IMR-90 (cell line): ENCODE results near the gene KDM5B. TPM values are rescaled to one million over a fixed set of nuclear protein-coding genes. Genes with fewer than 3 reads are reported as not detected.

Experiments
- ATAC-seq: fragments of 200-7000 bp; cut with Tn5 transposase; 2 replicates; pipeline ENCODE4 v1.9.1; 2020; ENCODE audit warnings: low read depth, mild to moderate bottlenecking, moderate library complexity
- BruUV-seq: library from RNA; stranded (reverse); fragments of 400-500 nt; replicated peaks from 2 replicates; lab custom pipeline; 2021; lab: Mats Ljungman, UMichigan
- CTCF ChIA-PET: fragments of 300-600 bp; formaldehyde crosslinking; extraction: SDS; loops from one replicate; lab custom pipeline; 2021; ENCODE audit warnings: antibody characterized with exemption; lab: Yijun Ruan, JAX
- POLR2A ChIA-PET: fragments of 300-600 bp; sonication (Branson Sonifier 250); formaldehyde crosslinking; loops from one replicate; lab custom pipeline; 2022; ENCODE audit warnings: antibody characterized with exemption; ENCODE audit not compliant: unreplicated experiment; lab: Charles Lee
- DNase-seq: peaks from one replicate; pipeline ENCODE4 v3.0.0; 2013
- H2AFZ ChIP-seq: replicated peaks from 2 replicates; pipeline ENCODE3; 2013; ENCODE audit warnings: low read length, mild to moderate bottlenecking; ENCODE audit not compliant: poor library complexity
- H2AK5ac ChIP-seq: 2 replicates; pipeline ENCODE4 v1.6.1; 2013; ENCODE audit warnings: low read depth, low read length, inconsistent platforms
- H2AK9ac ChIP-seq: replicated peaks from 2 replicates; pipeline ENCODE3; 2013; ENCODE audit warnings: mild to moderate bottlenecking, low read depth, low read length, moderate library complexity; ENCODE audit not compliant: poor library complexity
- H2BK120ac ChIP-seq: 2 replicates; pipeline ENCODE4 v1.6.1; 2013; ENCODE audit warnings: low read depth, low read length, inconsistent platforms
- H2BK15ac ChIP-seq: 3 replicates; pipeline ENCODE4 v1.6.1; 2013; ENCODE audit warnings: low read depth, low read length, inconsistent platforms
- H2BK20ac ChIP-seq: 2 replicates; pipeline ENCODE4 v1.6.1; 2013; ENCODE audit warnings: low read depth, mild to moderate bottlenecking, inconsistent platforms, low read length, moderate library complexity
- H2BK5ac ChIP-seq: 2 replicates; pipeline ENCODE4 v1.6.1; 2013; ENCODE audit warnings: mild to moderate bottlenecking, low read depth, low read length, inconsistent platforms; ENCODE audit not compliant: poor library complexity, severe bottlenecking
- H3K14ac ChIP-seq: replicated peaks from 2 replicates; pipeline ENCODE4 v1.6.1; 2013; ENCODE audit warnings: low read depth, low read length, inconsistent platforms
- H3K18ac ChIP-seq: 2 replicates; pipeline ENCODE4 v1.6.1; 2013; ENCODE audit warnings: low read depth, low read length, control low read depth
- H3K23ac ChIP-seq: 2 replicates; pipeline ENCODE4 v1.6.1; 2013; ENCODE audit warnings: low read depth, low read length, inconsistent platforms
- H3K27ac ChIP-seq: 2 replicates; pipeline ENCODE4 v1.5.1; 2013; ENCODE audit warnings: mild to moderate bottlenecking, control low read depth, low read length; ENCODE audit not compliant: insufficient read depth
- H3K27me3 ChIP-seq: 2 replicates; pipeline ENCODE4 v1.6.1; 2013; ENCODE audit warnings: low read length; ENCODE audit not compliant: control insufficient read depth, insufficient read depth
- H3K36me3 ChIP-seq: 2 replicates; pipeline ENCODE4 v1.6.1; 2013; ENCODE audit warnings: low read length, mixed read lengths; ENCODE audit not compliant: control insufficient read depth, insufficient read depth
- H3K4ac ChIP-seq: 2 replicates; pipeline ENCODE4 v1.6.1; 2013; ENCODE audit warnings: low read depth, low read length, inconsistent platforms
- H3K4me1 ChIP-seq: 2 replicates; pipeline ENCODE4 v1.6.1; 2013; ENCODE audit warnings: low read length, mixed read lengths; ENCODE audit not compliant: control insufficient read depth, insufficient read depth
- H3K4me2 ChIP-seq: 2 replicates; pipeline ENCODE4 v1.6.1; 2013; ENCODE audit warnings: low read depth, mild to moderate bottlenecking, control low read depth, low read length, moderate library complexity
- H3K4me3 ChIP-seq: 2 replicates; pipeline ENCODE4 v1.5.1; 2013; ENCODE audit warnings: low read depth, mild to moderate bottlenecking, control low read depth, low read length, moderate library complexity; ENCODE audit not compliant: insufficient read depth
- H3K56ac ChIP-seq: 2 replicates; pipeline ENCODE4 v1.6.1; 2013; ENCODE audit warnings: low read length, inconsistent platforms; ENCODE audit not compliant: insufficient read depth; ENCODE audit errors: extremely low read depth
- H3K79me1 ChIP-seq, 2 experiments: 2 replicates each; pipeline ENCODE4 v1.6.1; 2013; ENCODE audit warnings: low read length in 2 of 2, inconsistent platforms in 1 of 2, low read depth in 1 of 2
- H3K9ac ChIP-seq: 2 replicates; pipeline ENCODE4 v1.6.1; 2013; ENCODE audit warnings: low read depth, low read length, control low read depth
- H3K9me1 ChIP-seq: 2 replicates; pipeline ENCODE4 v1.6.1; 2013; ENCODE audit warnings: low read length, inconsistent platforms; ENCODE audit not compliant: insufficient read depth
- H3K9me3 ChIP-seq: 2 replicates; pipeline ENCODE4 v1.6.1; 2013; ENCODE audit warnings: low read length; ENCODE audit not compliant: control insufficient read depth, insufficient read depth
- H4K20me1 ChIP-seq: 2 replicates; pipeline ENCODE4 v1.6.1; 2013; ENCODE audit warnings: low read length, inconsistent platforms; ENCODE audit not compliant: insufficient read depth
- H4K5ac ChIP-seq: 2 replicates; pipeline ENCODE4 v1.6.1; 2013; ENCODE audit warnings: mild to moderate bottlenecking, low read depth, low read length, control low read depth
- H4K8ac ChIP-seq, 2 experiments: 2 replicates each; pipeline ENCODE4 v1.6.1; 2013; ENCODE audit warnings: low read depth in 2 of 2, low read length in 2 of 2, control low read depth in 1 of 2, inconsistent platforms in 1 of 2
- H4K91ac ChIP-seq: 2 replicates; pipeline ENCODE4 v1.6.1; 2013; ENCODE audit warnings: low read depth, low read length, inconsistent platforms; ENCODE audit not compliant: insufficient read depth
- BHLHE40 ChIP-seq: fragments of 150-350 bp; IDR thresholded peaks from 2 replicates; pipeline ENCODE4 v1.6.1; 2016; ENCODE audit warnings: mild to moderate bottlenecking, low read depth, low read length
- CEBPB ChIP-seq: IDR thresholded peaks from 2 replicates; pipeline ENCODE4 v1.6.1; 2012; ENCODE audit warnings: low read depth, low read length, improper control_type of control experiment
- CHD1 ChIP-seq: IDR thresholded peaks from 2 replicates; pipeline ENCODE4 v1.6.1; 2012; ENCODE audit warnings: low read depth, low read length, improper control_type of control experiment
- FOS ChIP-seq: fragments of 150-350 bp; IDR thresholded peaks from 2 replicates; pipeline ENCODE4 v1.6.1; 2016; ENCODE audit warnings: low read depth, low read length
- MAFK ChIP-seq: IDR thresholded peaks from 2 replicates; pipeline ENCODE4 v1.6.1; 2012; ENCODE audit warnings: low read depth, low read length, improper control_type of control experiment
- MAZ ChIP-seq: IDR thresholded peaks from 2 replicates; pipeline ENCODE4 v1.6.1; 2012; ENCODE audit warnings: low read depth, mild to moderate bottlenecking, low read length, improper control_type of control experiment, moderate library complexity, borderline replicate concordance
- MXI1 ChIP-seq: IDR thresholded peaks from 2 replicates; pipeline ENCODE4 v1.6.1; 2012; ENCODE audit warnings: low read depth, mild to moderate bottlenecking, low read length, moderate library complexity, borderline replicate concordance
- NFE2L2 ChIP-seq: fragments of 150-350 bp; IDR thresholded peaks from 2 replicates; pipeline ENCODE4 v1.6.1; 2016; ENCODE audit warnings: low read depth, mild to moderate bottlenecking, low read length
- POLR2A ChIP-seq: IDR thresholded peaks from 2 replicates; pipeline ENCODE4 v1.6.1; 2012; ENCODE audit warnings: mild to moderate bottlenecking, low read depth, low read length
- RAD21 ChIP-seq: IDR thresholded peaks from 2 replicates; pipeline ENCODE4 v1.6.1; 2012; ENCODE audit warnings: low read length, improper control_type of control experiment
- RCOR1 ChIP-seq: IDR thresholded peaks from 2 replicates; pipeline ENCODE4 v1.6.1; 2012; ENCODE audit warnings: mild to moderate bottlenecking, low read length, improper control_type of control experiment; ENCODE audit not compliant: insufficient replicate concordance
- RFX5 ChIP-seq: IDR thresholded peaks from 2 replicates; pipeline ENCODE4 v1.8.0; 2012; ENCODE audit warnings: low read depth, mild to moderate bottlenecking, low read length, moderate library complexity
- SMC3 ChIP-seq: fragments of 150-350 bp; IDR thresholded peaks from 2 replicates; pipeline ENCODE4 v1.6.1; 2016; ENCODE audit warnings: low read depth, mild to moderate bottlenecking, antibody characterized with exemption, low read length, moderate library complexity
- WGBS, 2 experiments: methylation state at CpG; one replicate each; pipeline versions ENCODE4 v1.1.5 to v1.1.7; 2013; ENCODE audit warnings: missing lambda C conversion rate in 2 of 2; ENCODE audit not compliant: insufficient read length in 1 of 2; ENCODE audit errors: extremely low coverage in 2 of 2; 5-methylcytosine and 5-hydroxymethylcytosine counted together
- dilution Hi-C: fragments of 300-500 bp; cut with HindIII; formaldehyde crosslinking; loops from one replicate; pipeline ENCODE4 v1.14.3; 2018; ENCODE audit warnings: low sequenced_read_pairs; ENCODE audit not compliant: unreplicated experiment
- in situ Hi-C: fragments of 300-500 bp; cut with MboI; formaldehyde crosslinking; loops from 3 replicates; pipeline ENCODE4 v1.14.3; 2019; ENCODE audit warnings: low sequenced_read_pairs, inconsistent platforms, mixed read lengths
- intact Hi-C: fragments of 100-400 bp; cut with micrococcal nuclease; formaldehyde crosslinking; loops from 2 replicates; pipeline ENCODE4 v1.10.0; 2022
- polyA plus RNA-seq, 3 experiments: library from polyadenylated mRNA; depleted of rRNA; stranded (reverse); fragments of >200 nt; gene quantifications; 2 replicates each; pipeline ENCODE4 v1.2.3, GENCODE V29; 2012; ENCODE audit warnings: low replicate concordance in 1 of 3
- total RNA-seq: library from RNA; depleted of rRNA; stranded (reverse); fragments of >200 nt; gene quantifications from 2 replicates; pipeline ENCODE4 v1.2.3, GENCODE V29; 2012
- TF ChIP-seq, protein P1 (sequence below): fragments of 150-350 bp; IDR thresholded peaks from 2 replicates; pipeline ENCODE4 v1.6.1; 2017; ENCODE audit warnings: mild to moderate bottlenecking, antibody characterized with exemption, low read length, low read depth
- TF ChIP-seq, protein P2 (sequence below): fragments of 150-350 bp; IDR thresholded peaks from 2 replicates; pipeline ENCODE4 v1.6.1; 2016; ENCODE audit warnings: low read depth, mild to moderate bottlenecking, low read length, moderate library complexity, borderline replicate concordance
- TF ChIP-seq, protein P3 (sequence below): conservative IDR thresholded peaks from 2 replicates; pipeline ENCODE4 v1.5.1; 2012; ENCODE audit warnings: mild to moderate bottlenecking, low read depth, low read length, improper control_type of control experiment

KDM5B gene
- total and polyA plus RNA-seq, 2 of the 4 experiments (the other 2 are of a cell fraction): 28.8 to 82.1 TPM

GRCh38 chr1:202825748-202826147 lies 17.5 kb upstream of the KDM5B start:
- no peak overlapping the region for H4K91ac ChIP-seq
- H3K79me1 ChIP-seq: no peaks in the 10 kb centered on the region
- H3K27ac ChIP-seq: no peak overlapping the region
- no peak for ATAC-seq
- no peak overlapping the region for H2AFZ ChIP-seq
- H4K20me1 ChIP-seq: no peaks in the 10 kb centered on the region
- H3K4me3 ChIP-seq: no peak overlapping the region
- H3K4me1 ChIP-seq: no peaks in the 10 kb centered on the region
- CTCF ChIA-PET: no interaction called here
- in situ Hi-C loops (no loop called here), intact Hi-C loops (no loop called here), dilution Hi-C loops (no loop called here)
- no peak overlapping the region for H3K56ac ChIP-seq
- TF ChIP-seq, protein P1, sequence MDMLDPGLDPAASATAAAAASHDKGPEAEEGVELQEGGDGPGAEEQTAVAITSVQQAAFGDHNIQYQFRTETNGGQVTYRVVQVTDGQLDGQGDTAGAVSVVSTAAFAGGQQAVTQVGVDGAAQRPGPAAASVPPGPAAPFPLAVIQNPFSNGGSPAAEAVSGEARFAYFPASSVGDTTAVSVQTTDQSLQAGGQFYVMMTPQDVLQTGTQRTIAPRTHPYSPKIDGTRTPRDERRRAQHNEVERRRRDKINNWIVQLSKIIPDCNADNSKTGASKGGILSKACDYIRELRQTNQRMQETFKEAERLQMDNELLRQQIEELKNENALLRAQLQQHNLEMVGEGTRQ: no peak
- TF ChIP-seq RCOR1: no peak
- TF ChIP-seq MXI1: no peak
- no peak for TF ChIP-seq RAD21
- TF ChIP-seq CEBPB: no peak
- TF ChIP-seq MAZ: no peak
- TF ChIP-seq, protein P2, sequence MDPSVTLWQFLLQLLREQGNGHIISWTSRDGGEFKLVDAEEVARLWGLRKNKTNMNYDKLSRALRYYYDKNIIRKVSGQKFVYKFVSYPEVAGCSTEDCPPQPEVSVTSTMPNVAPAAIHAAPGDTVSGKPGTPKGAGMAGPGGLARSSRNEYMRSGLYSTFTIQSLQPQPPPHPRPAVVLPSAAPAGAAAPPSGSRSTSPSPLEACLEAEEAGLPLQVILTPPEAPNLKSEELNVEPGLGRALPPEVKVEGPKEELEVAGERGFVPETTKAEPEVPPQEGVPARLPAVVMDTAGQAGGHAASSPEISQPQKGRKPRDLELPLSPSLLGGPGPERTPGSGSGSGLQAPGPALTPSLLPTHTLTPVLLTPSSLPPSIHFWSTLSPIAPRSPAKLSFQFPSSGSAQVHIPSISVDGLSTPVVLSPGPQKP: no peak
- no peak for TF ChIP-seq NFE2L2
- TF ChIP-seq RFX5: no peak
- no peak for TF ChIP-seq FOS
- no peak for TF ChIP-seq SMC3
- TF ChIP-seq POLR2A: no peak
- TF ChIP-seq BHLHE40: no peak
- TF ChIP-seq CHD1: no peak
- TF ChIP-seq, protein P3, sequence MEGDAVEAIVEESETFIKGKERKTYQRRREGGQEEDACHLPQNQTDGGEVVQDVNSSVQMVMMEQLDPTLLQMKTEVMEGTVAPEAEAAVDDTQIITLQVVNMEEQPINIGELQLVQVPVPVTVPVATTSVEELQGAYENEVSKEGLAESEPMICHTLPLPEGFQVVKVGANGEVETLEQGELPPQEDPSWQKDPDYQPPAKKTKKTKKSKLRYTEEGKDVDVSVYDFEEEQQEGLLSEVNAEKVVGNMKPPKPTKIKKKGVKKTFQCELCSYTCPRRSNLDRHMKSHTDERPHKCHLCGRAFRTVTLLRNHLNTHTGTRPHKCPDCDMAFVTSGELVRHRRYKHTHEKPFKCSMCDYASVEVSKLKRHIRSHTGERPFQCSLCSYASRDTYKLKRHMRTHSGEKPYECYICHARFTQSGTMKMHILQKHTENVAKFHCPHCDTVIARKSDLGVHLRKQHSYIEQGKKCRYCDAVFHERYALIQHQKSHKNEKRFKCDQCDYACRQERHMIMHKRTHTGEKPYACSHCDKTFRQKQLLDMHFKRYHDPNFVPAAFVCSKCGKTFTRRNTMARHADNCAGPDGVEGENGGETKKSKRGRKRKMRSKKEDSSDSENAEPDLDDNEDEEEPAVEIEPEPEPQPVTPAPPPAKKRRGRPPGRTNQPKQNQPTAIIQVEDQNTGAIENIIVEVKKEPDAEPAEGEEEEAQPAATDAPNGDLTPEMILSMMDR: no peak
- no peak for TF ChIP-seq MAFK
- no peaks in the 10 kb centered on the region for H3K36me3 ChIP-seq
- peaks cover 30% of the 10 kb centered on the region for H3K27me3 ChIP-seq
- H2AK9ac ChIP-seq: no peak overlapping the region
- H3K18ac ChIP-seq: no peak overlapping the region
- no peaks in the 10 kb centered on the region for H3K9me3 ChIP-seq
- no peak overlapping the region for H4K8ac ChIP-seq
- no peak overlapping the region for H3K4ac ChIP-seq
- no peak overlapping the region for H2AK5ac ChIP-seq
- WGBS, 2 experiments: 73% methylated on average over 5 of the region's 7 CpGs; no CpG with 5 or more reads in 1 of the 2 experiments
- no peak overlapping the region for H2BK5ac ChIP-seq
- no peak for DNase-seq
- POLR2A ChIA-PET: no interaction called here
- no peak overlapping the region for H3K14ac ChIP-seq
- H2BK120ac ChIP-seq: no peak overlapping the region
- H3K23ac ChIP-seq: no peak overlapping the region
- no TSS peak for BruUV-seq
- H3K4me2 ChIP-seq: no peak overlapping the region
- no peak overlapping the region for H2BK15ac ChIP-seq
- H4K5ac ChIP-seq: no peak overlapping the region
- no peak overlapping the region for H2BK20ac ChIP-seq
- H3K9ac ChIP-seq: no peak overlapping the region
- H3K9me1 ChIP-seq: no peaks in the 10 kb centered on the region
